GM12892 (cell line): ENCODE measurements around the gene XRCC1.
"Not testable (repeated sequence)": the region's sequence is repeated elsewhere in the genome, so short reads cannot be mapped to it uniquely, and the experiment has no call there.

ENCODE experiments used
- DNase-seq: peaks from one replicate; pipeline ENCODE4 v3.0.0; 2011; ENCODE audit not compliant: insufficient read length
- FAIRE-seq: peaks from 2 replicates; lab custom pipeline; 2011; peaks lifted over from hg19 to GRCh38; lab: Jason Lieb, UNC
- POLR2A ChIP-seq: IDR thresholded peaks from 2 replicates; pipeline ENCODE4 v1.6.1; 2011; ENCODE audit warnings: low read depth, low read length, control low read depth
- POLR2AphosphoS5 ChIP-seq: IDR thresholded peaks from 2 replicates; pipeline ENCODE4 v1.6.1; 2011; ENCODE audit warnings: low read depth, low read length, control low read depth
- TAF1 ChIP-seq: IDR thresholded peaks from 2 replicates; pipeline ENCODE4 v1.6.1; 2011; ENCODE audit warnings: low read depth, mild to moderate bottlenecking, control low read depth, low read length, borderline replicate concordance

XRCC1 gene

DNA sequence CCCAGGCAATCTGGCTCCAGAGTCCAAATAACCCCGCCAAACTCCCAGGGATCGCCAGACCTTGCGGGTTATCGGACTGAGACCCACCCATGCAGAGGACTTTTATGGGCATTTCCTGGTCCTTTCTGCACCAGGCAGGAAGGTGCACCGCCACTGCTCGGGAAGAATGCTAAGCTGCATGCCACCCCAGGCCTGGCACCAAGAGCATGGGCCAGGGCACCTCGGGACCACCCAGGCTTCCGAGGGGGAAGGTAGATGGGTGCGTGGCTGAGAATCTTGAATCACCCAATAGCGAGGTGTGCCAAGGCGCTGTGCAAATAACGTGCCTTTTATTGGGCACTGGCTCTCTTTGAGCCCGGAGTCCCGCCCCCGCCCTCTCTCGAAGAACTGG is 42.8 kb downstream of the XRCC1 start:
- TF ChIP-seq POLR2AphosphoS5, result no peak
- TF ChIP-seq TAF1, result no peak
- TF ChIP-seq POLR2A, result no peak
- FAIRE-seq (no peak), DNase-seq (no peak)

DNA sequence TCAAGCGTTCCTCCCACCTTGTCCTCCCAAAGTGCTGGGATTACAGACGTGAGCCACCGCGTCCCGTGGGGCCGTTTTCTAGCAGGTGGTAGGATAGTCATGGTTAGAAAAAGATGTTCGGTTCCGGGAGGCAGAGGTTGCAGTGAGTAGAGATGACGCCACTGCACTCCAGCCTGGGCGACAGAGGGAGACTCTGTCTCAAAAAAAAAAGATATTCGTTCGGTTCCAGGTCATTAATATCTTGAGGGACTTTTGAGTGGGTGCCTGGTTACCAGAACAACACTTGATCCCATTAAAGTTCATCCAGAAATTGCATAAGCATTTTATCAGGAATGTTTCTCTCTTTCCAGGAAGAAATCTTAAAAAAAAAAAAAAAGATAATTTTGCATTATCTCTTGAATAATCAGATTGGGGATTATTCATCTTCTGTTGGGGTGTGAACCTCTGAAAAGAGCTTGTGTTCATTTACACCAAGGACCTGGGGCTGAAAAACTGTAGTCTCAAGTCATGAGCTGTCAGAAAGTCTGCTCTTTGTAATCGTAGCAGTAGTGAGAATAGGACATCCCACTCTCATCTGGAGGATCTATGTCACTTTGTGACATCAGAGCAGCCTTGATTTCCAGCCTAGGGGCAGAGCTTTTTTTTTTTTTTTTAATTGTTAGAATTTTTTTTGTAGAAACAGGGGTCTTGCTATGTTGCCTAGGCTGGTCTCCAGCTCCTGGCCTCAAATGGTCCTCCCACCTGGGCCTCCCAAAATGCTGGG is 47.3 kb downstream of the XRCC1 start:
- no peak for TF ChIP-seq POLR2A
- TF ChIP-seq POLR2AphosphoS5, result no peak
- TF ChIP-seq TAF1, result no peak
- no peak for FAIRE-seq
- no peak for DNase-seq

DNA sequence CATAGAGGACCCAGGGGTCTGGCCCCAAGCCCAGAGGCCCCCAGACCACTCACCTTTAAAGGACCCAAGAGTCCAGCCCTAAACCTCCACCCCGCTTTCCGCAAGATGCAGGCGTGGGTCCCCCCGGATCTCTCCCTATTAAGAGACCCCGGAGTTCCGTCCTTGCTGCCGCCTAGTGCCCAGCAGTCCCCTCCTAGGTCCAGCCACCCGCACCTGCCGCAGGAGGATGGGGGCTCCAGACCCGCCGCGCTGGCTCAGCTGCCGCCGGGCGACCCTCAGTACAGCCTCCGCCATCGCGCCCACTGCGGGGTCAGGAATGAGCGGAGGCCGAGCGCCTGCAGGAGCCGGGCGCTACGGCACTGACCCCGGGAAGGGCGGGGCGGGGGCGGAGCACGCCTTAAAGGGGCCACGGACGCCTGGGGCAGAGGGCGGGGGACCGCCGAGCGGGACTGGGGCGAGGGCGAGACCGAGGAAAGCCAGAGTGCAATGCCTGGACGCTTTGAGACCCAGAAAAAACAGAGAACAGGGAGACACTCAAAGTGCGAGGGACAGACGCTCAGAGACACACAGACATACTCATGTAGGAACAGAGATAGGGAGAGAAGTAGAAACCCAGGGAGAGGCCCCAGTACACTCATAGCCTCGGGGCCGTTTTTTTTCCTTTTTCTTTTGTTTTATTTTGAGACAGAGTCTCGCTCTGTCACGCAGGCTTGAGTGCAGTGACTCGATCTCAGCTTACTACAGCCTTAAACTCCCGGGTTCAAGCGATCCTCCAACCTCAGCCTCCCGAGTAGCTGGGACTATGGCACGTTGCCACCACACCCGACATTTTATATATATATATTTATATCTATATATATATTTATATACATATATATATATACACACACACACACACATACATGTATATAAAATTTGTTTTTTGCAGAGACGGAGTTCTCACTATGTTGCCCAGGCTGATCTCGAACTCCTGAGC is 48.2 kb downstream of the XRCC1 start, which contains the start of gene ETHE1:
Gene ETHE1, minus strand, starts transcription at position 318 of the 976 bp plus-strand sequence. Its CDS starts 24 bp downstream, at position 294.
- TF ChIP-seq POLR2AphosphoS5 (peak; percentile 64), TAF1 (peak; percentile 69; the same call in 1 of the 2 replicates), POLR2A (peak; percentile 73; the same call in 1 of the 2 replicates)
- FAIRE-seq, result peak; percentile 60
- peak; percentile 82 for DNase-seq

DNA sequence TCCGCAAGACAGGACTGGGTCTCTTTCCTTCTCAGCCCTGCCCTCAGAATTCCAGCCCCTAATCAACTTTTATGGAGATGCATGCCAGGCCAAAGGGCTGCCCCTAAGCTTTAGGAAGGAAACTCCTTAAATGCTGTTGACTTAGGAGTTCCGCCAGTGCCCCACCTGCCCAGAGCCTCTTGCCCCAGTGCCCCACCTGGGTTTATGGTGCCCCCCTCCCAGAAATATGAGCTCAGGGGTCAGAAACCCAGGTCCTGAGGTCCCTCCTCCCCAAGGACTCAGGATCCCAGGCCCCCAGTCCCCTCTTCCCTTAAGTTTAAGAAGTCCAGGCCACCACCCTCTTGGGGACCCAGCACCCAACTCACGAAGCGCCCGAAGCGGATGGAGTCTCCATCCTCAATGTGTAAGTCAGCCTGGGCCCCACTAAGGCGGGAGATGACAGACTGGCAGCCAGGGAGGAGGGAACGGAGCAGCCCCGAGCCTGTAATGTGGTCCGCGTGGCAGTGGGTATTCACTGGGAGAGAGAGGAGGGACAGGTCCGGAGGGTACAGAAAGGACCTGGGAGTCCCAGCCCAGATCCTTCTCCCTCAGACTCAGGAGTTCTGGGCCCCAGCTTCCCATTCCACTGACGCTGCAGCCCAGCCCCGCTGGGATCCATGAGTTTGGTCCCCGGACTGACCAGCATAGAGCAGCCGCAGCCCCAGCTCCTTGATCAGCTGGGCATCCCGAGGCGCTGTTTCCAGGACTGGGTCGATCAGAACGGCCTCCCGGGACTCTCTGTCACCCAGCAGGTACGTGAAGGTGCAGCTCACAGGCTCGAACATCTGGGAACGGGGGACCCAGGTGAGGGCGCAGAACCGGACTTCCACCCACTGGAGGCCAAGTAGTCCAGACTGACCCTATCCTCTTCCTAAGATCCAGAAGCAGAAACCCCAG is 49.2 kb downstream of the XRCC1 start:
- peak; percentile 5 for FAIRE-seq
- no peak for DNase-seq
- no peak for TF ChIP-seq POLR2AphosphoS5

DNA sequence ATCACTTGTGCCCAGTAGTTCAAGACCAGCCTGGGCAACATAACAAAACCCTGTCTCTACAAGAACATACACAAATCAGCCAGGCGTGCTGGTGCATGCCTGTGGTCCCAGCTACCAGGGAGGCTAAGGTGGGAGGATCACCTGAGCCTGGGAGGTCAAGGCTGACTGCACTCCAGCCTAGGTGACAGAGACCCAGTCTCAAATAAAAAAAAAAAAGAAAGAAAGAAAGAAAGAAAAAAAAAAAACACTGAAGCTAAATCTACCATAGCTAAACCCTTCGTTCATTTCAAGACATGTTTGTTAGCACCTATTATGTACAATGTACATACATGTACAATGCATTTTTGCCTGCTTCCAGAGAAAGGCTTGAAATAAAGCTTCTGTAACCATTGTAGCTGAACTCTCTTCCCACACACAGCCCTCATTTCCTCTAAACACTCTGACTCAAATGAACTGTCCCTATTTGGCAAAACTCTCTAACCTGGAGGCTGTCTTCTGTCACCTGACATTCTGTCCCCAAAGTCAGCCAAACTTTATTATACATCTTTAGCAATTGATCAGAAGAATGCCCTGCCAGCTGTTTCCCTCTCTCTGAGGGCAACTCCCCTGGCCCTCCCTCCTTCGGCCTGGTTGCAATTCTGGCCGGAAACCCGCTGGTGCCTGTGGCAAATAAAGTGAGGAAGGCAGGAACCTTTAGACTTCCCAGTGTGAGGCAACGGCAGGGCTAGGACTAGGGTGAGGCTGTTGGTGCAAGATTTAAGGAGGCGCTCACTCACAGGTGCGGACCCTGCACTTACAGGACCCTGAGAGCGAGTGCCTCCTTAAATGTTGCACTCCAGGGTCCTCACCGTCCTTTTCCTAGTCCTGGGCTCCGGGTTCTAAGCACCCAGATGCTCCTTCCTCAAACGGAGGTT is 50.1 kb downstream of the XRCC1 start:
- TF ChIP-seq POLR2A, result no peak
- no peak for TF ChIP-seq POLR2AphosphoS5
- TF ChIP-seq TAF1, result no peak
- DNase-seq (no peak), FAIRE-seq (peak; percentile 84)

DNA sequence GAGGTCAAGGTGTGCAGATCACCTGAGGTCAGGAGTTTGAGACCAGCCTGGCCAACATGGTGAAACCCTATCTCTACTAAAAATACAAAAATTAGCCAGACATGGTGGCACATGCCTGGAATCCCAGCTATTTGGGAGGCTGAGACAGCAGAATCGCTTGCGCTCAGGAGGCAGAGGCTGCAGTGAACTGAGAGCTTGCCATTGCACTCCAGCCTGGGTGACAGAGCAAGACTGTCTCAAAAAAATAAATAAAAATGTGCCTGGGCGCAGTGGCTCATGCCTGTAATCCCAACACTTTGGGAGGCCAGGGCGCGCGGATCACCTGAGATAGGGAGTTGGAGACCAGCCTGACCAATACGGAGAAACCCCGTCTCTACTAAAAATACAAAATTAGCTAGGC is 51.6 kb downstream of the XRCC1 start:
- not testable (repeated sequence) for FAIRE-seq, DNase-seq

DNA sequence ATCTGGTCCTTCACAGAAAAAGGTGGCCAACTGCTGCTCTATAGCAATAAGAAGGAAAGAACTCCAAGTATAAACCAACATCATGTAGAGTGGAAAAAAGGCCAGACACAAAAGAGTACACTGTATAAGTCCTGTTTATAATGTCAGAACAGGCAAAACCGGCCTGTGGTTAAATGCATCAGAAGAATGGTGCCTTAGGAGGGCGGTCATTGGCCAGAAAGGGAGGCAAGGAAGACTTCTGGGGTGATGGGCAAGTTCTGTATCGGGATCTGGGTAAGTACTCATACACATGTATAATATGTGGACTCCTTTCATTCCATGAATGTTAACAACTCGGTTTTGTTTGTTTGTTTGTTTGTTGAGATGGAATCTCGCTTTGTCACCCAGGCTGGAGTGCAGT is 52.4 kb downstream of the XRCC1 start:
- no peak for DNase-seq
- TF ChIP-seq POLR2AphosphoS5, result no peak
- no peak for TF ChIP-seq TAF1
- TF ChIP-seq POLR2A, result no peak
- no peak for FAIRE-seq

DNA sequence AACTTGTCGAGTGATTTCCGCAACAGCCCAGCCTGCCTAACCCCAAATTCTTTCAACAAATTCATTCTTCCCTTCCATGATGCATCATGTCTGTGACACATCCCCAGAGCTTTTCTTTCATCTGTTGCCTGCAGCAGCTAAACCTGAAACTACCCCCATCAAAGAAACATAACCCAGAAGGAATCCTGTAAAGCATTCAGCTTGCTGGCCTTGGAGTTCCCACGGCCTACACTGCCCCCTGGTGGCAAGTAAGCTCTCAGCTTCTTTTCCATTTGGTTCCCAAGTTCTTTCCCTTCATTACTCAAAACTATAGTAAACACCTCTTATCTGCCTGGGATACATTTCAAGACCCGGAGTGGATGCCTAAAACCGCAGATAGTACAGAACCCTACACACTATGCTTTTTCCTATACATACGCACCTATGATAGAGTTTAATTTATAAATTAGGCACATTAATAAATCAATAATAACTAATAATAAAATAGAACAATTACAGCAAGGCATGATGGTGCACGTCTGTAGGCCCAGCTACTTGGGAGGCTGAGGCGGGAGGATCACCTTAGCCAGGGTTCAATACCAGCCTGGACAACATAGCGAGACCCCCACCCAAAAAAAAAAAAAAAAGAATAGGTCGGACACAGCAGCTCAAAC is 55.8 kb downstream of the XRCC1 start:
- DNase-seq (no peak), FAIRE-seq (peak; percentile 86)
- no peak for TF ChIP-seq TAF1
- TF ChIP-seq POLR2AphosphoS5, result no peak
- no peak for TF ChIP-seq POLR2A

DNA sequence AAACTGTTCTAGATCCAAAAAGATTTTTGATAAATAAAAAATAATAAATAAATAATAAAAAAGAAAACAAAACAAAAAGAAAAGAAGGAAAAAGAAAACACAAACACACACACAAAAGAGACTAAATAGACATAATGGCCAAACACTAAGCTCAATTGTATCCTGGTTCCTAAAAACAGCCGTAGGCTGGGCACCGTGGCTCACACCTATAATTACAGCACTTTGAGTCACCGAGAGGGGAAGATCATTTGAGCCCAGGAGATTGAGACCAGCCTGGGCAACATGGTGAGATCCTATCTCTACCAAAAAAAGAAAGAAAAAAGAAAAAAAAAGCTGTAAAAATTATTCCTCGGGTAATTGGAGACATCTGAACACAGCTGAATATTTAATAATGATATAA is 57.3 kb downstream of the XRCC1 start:
- TF ChIP-seq POLR2A (no peak), TAF1 (no peak), POLR2AphosphoS5 (no peak)
- DNase-seq (no peak), FAIRE-seq (no peak)

DNA sequence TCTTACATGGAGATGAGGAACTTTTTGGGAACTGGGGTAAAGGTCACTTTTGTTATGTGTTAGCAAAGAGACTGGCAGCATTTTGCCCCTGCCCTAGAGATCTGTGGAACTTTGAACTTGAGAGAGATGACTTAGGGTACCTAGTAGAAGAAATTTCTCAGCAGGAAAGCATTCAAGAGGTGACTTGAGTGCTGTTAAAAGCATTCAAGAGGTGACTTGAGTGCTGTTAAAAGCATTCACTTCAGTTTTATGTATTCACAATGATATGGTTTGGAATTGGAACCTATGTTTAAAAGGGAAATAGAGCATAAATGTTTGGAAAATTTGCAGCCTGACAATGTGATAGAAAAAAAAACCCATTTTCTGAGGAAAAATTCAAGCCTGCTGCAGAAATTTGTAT is 62.9 kb downstream of the XRCC1 start:
- not testable (repeated sequence) for FAIRE-seq, DNase-seq
